GM12878 (cell line): ENCODE results near the gene KLK3.

ENCODE experiments used
- CBFB ChIP-seq: IDR thresholded peaks from 2 replicates; pipeline ENCODE4 v1.6.1; 2016; ENCODE audit warnings: antibody characterized with exemption, low read depth
- MXI1 ChIP-seq: fragments of 150-350 bp; IDR thresholded peaks from 2 replicates; pipeline ENCODE4 v1.6.1; 2011; ENCODE audit warnings: low read depth, mild to moderate bottlenecking, inconsistent platforms, low read length, improper control_type of control experiment
- NFYB ChIP-seq: IDR thresholded peaks from 2 replicates; pipeline ENCODE4 v1.6.1; 2011; ENCODE audit warnings: low read depth, mild to moderate bottlenecking, low read length, improper control_type of control experiment, moderate library complexity; ENCODE audit not compliant: insufficient read depth
- POLR2AphosphoS2 ChIP-seq: IDR thresholded peaks from 2 replicates; pipeline ENCODE4 v1.6.1; 2011; ENCODE audit warnings: low read depth, mild to moderate bottlenecking, low read length, improper control_type of control experiment, moderate library complexity
- REST ChIP-seq: IDR thresholded peaks from 2 replicates; pipeline ENCODE4 v1.6.1; 2012; ENCODE audit warnings: mild to moderate bottlenecking, low read depth, low read length
- TARDBP ChIP-seq: IDR thresholded peaks from 2 replicates; pipeline ENCODE4 v1.6.1; 2016; ENCODE audit warnings: borderline replicate concordance

- TF ChIP-seq CBFB (no peak), POLR2AphosphoS2 (no peak), NFYB (no peak), TARDBP (no peak), MXI1 (no peak), REST (no peak)
These were observed 6.3 kb downstream of the KLK3 start for GRCh38 chr19:50861010-50861409.
